ENCODE measurements around the gene SEM1. TPM values are rescaled to one million over a fixed set of nuclear protein-coding genes. Genes with fewer than 3 reads are reported as not detected.

SEM1 gene
- total and polyA plus RNA-seq, 9 of the 15 experiments (the other 6 are each of a cell fraction or from before 2014, with no cell fraction given): 74.7 to 938 (median 454) TPM

- TF ChIP-seq, protein P1, sequence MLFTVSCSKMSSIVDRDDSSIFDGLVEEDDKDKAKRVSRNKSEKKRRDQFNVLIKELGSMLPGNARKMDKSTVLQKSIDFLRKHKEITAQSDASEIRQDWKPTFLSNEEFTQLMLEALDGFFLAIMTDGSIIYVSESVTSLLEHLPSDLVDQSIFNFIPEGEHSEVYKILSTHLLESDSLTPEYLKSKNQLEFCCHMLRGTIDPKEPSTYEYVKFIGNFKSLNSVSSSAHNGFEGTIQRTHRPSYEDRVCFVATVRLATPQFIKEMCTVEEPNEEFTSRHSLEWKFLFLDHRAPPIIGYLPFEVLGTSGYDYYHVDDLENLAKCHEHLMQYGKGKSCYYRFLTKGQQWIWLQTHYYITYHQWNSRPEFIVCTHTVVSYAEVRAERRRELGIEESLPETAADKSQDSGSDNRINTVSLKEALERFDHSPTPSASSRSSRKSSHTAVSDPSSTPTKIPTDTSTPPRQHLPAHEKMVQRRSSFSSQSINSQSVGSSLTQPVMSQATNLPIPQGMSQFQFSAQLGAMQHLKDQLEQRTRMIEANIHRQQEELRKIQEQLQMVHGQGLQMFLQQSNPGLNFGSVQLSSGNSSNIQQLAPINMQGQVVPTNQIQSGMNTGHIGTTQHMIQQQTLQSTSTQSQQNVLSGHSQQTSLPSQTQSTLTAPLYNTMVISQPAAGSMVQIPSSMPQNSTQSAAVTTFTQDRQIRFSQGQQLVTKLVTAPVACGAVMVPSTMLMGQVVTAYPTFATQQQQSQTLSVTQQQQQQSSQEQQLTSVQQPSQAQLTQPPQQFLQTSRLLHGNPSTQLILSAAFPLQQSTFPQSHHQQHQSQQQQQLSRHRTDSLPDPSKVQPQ (CRISPR knock-in tag; IDR thresholded peaks at IDR 0.05; ENCODE audit: borderline replicate concordance): no peak
- TF ChIP-seq KHSRP (IDR thresholded peaks at IDR 0.05): no peak
- TF ChIP-seq ATF4 (CRISPR knock-in tag; IDR thresholded peaks at IDR 0.05): 0 out of 2 replicates have a peak, but pooled peaks have one; percentile 36
- no peak for TF ChIP-seq ZNF589 (CRISPR knock-in tag; IDR thresholded peaks at IDR 0.05; ENCODE audit: low read depth)
- TF ChIP-seq, protein P2, sequence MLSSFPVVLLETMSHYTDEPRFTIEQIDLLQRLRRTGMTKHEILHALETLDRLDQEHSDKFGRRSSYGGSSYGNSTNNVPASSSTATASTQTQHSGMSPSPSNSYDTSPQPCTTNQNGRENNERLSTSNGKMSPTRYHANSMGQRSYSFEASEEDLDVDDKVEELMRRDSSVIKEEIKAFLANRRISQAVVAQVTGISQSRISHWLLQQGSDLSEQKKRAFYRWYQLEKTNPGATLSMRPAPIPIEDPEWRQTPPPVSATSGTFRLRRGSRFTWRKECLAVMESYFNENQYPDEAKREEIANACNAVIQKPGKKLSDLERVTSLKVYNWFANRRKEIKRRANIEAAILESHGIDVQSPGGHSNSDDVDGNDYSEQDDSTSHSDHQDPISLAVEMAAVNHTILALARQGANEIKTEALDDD (IDR thresholded peaks at IDR 0.05): no peak
- no peak for TF ChIP-seq CEBPB (tag; IDR thresholded peaks at IDR 0.05)
- TF ChIP-seq ZNF785 (CRISPR knock-in tag; IDR thresholded peaks at IDR 0.05): no peak
- no peak for TF ChIP-seq ZFP1 (CRISPR knock-in tag; IDR thresholded peaks at IDR 0.05)
- TF ChIP-seq BHLHE40 (IDR thresholded peaks at IDR 0.05; ENCODE audit: low read length): 0 out of 2 replicates have a peak, but pooled peaks have one; percentile 7
- 0 out of 2 replicates have a peak, but pooled peaks have one; percentile 18 for TF ChIP-seq ZBTB9 (CRISPR knock-in tag; IDR thresholded peaks at IDR 0.05)
- no peak for TF ChIP-seq HNRNPK (IDR thresholded peaks at IDR 0.05; ENCODE audit: low read depth, low read length, poor library complexity, severe bottlenecking)
- TF ChIP-seq ZNF239 (CRISPR knock-in tag; IDR thresholded peaks at IDR 0.05): no peak
- TF ChIP-seq XRCC4 (IDR thresholded peaks at IDR 0.05; ENCODE audit: extremely low read depth, insufficient read depth, insufficient read length): no peak
- TF ChIP-seq TAF15 (IDR thresholded peaks at IDR 0.05; ENCODE audit: low read depth, low read length): no peak
- no peak for TF ChIP-seq MCM2 (IDR thresholded peaks at IDR 0.05; ENCODE audit: low read depth)
- TF ChIP-seq EP400 (IDR thresholded peaks at IDR 0.05): peak; percentile 93
- 0 out of 4 replicates have a peak, but pooled peaks of 1 of the 2 experiments have one; percentile 28 for TF ChIP-seq SRF (CRISPR knock-in tag; IDR thresholded peaks at IDR 0.05)
Observed at GRCh38 chr7:96709381-96710228, at the start of gene SEM1 (continued).
